BLaER1 treated with 17β-estradiol and CSF1 and Interleukin-3, amounts not matched to agents 10 nM and 100 nM (cell line): ENCODE results near the gene SLC24A4.

Experiments used
- H3K27ac ChIP-seq, 11 experiments: shearing (Covaris generic); formaldehyde crosslinking; 2 replicates each; pipeline ENCODE4 v1.8.1; 2022
- H3K27me3 ChIP-seq, 11 experiments: shearing (Covaris generic); formaldehyde crosslinking; 2 replicates each; pipeline ENCODE4 v1.8.1; 2022
- H3K36me3 ChIP-seq, 11 experiments: shearing (Covaris generic); formaldehyde crosslinking; 2 replicates each; pipeline ENCODE4 v1.8.1; 2022
- H3K4me1 ChIP-seq, 10 experiments: shearing (Covaris generic); formaldehyde crosslinking; 2 replicates each; pipeline ENCODE4 v1.8.1; 2022
- H3K4me2 ChIP-seq, 11 experiments: shearing (Covaris generic); formaldehyde crosslinking; 2 replicates each; pipeline ENCODE4 v1.8.1; 2022
- H3K4me3 ChIP-seq, 10 experiments: shearing (Covaris generic); formaldehyde crosslinking; 2 replicates each; pipeline ENCODE4 v1.8.1; 2022
- H3K9ac ChIP-seq, 11 experiments: shearing (Covaris generic); formaldehyde crosslinking; 2 replicates each; pipeline ENCODE4 v1.8.1; 2022
- H3K9me3 ChIP-seq, 11 experiments: shearing (Covaris generic); formaldehyde crosslinking; replicated peaks in 1 of 11; 2 replicates each; pipeline ENCODE4 v1.8.1; 2022
- H4K20me1 ChIP-seq, 11 experiments: shearing (Covaris generic); formaldehyde crosslinking; 2 replicates each; pipeline ENCODE4 v1.8.1; 2022
- Cebpa-rat ChIP-seq, 11 experiments: shearing (Covaris generic); IDR thresholded peaks; 2 replicates each; pipeline ENCODE4 v1.8.1; 2022

The SLC24A4 gene

GRCh38 chr14:92544051-92544720 lies 221.2 kb downstream of the SLC24A4 start:
- peaks cover 21 to 35% (median 30%) of the 10 kb centered on the region in 10 experiments for H3K4me1 ChIP-seq
- H3K27ac ChIP-seq: no peak overlapping the region
- peaks cover 0 to 10% (median 0%) of the 10 kb centered on the region in 11 experiments; a peak in 5 of 22 replicates for H3K27me3 ChIP-seq
- no peak overlapping the region for H3K4me2 ChIP-seq
- no peak overlapping the region for H3K4me3 ChIP-seq
- H3K9me3 ChIP-seq: no peaks in the 10 kb centered on the region
- no peak for TF ChIP-seq Cebpa-rat (IDR thresholded peaks at IDR 0.05)
- 0 out of 22 replicates have a peak, but pooled peaks cover 0 to 6% (median 0%) of the 10 kb centered on the region in 11 experiments for H3K36me3 ChIP-seq
- H3K9ac ChIP-seq: no peak overlapping the region
- peaks cover 0 to 80% (median 11%) of the 10 kb centered on the region in 11 experiments; a peak in 10 of 22 replicates for H4K20me1 ChIP-seq

- TF ChIP-seq Cebpa-rat (IDR thresholded peaks at IDR 0.05): no peak
Measured at GRCh38 chr14:92546347-92547053, 223.5 kb downstream of the SLC24A4 start.

GRCh38 chr14:92549105-92549858 lies 226.3 kb downstream of the SLC24A4 start:
- Histone ChIP-seq H3K4me2 (peak overlapping the region; percentile 47 to 94 (median 68)), H3K27ac (no peak overlapping the region), H3K4me1 (peaks cover 46 to 59% (median 53%) of the 10 kb centered on the region in 10 experiments), H3K9ac (no peak overlapping the region), H3K27me3 (peaks cover 0 to 52% (median 0%) of the 10 kb centered on the region in 11 experiments; a peak in 10 of 22 replicates), H4K20me1 (peaks cover 0 to 77% (median 17%) of the 10 kb centered on the region in 11 experiments; a peak in 18 of 22 replicates), H3K4me3 (no peak overlapping the region), H3K36me3 (0 out of 22 replicates have a peak, but pooled peaks cover 0 to 6% (median 0%) of the 10 kb centered on the region in 11 experiments), H3K9me3 (no peaks in the 10 kb centered on the region)
- TF ChIP-seq Cebpa-rat (IDR thresholded peaks at IDR 0.05): no peak

More at GRCh38 chr14:92546347-92547053, 223.5 kb downstream of the SLC24A4 start:
- Histone ChIP-seq H3K9ac (no peak overlapping the region), H3K4me3 (no peak overlapping the region), H3K27me3 (peaks cover 0 to 27% (median 0%) of the 10 kb centered on the region in 11 experiments; a peak in 9 of 22 replicates), H3K4me1 (peaks cover 20 to 37% (median 31%) of the 10 kb centered on the region in 10 experiments), H3K9me3 (no peaks in the 10 kb centered on the region), H3K27ac (no peak overlapping the region), H3K4me2 (no peak overlapping the region; a peak in 1 of 22 replicates), H3K36me3 (0 out of 22 replicates have a peak, but pooled peaks cover 0 to 6% (median 0%) of the 10 kb centered on the region in 11 experiments), H4K20me1 (peaks cover 0 to 77% (median 6%) of the 10 kb centered on the region in 11 experiments; a peak in 13 of 22 replicates)

GRCh38 chr14:92549859-92550230 lies 226.9 kb downstream of the SLC24A4 start:
- H3K27ac ChIP-seq: no peak overlapping the region
- H3K4me2 ChIP-seq: peak overlapping the region; percentile 47 to 94 (median 68)
- no peaks in the 10 kb centered on the region for H3K9me3 ChIP-seq
- H3K9ac ChIP-seq: no peak overlapping the region
- peaks cover 47 to 63% (median 56%) of the 10 kb centered on the region in 10 experiments for H3K4me1 ChIP-seq
- H3K4me3 ChIP-seq: no peak overlapping the region
- H3K36me3 ChIP-seq: 0 out of 22 replicates have a peak, but pooled peaks cover 0 to 6% (median 0%) of the 10 kb centered on the region in 11 experiments
- peaks cover 0 to 54% (median 0%) of the 10 kb centered on the region in 11 experiments; a peak in 10 of 22 replicates for H3K27me3 ChIP-seq
- TF ChIP-seq Cebpa-rat (IDR thresholded peaks at IDR 0.05): no peak
- H4K20me1 ChIP-seq: peaks cover 0 to 72% (median 17%) of the 10 kb centered on the region in 11 experiments; a peak in 18 of 22 replicates
